ENCODE data around the gene SPOCK2.

DNA sequence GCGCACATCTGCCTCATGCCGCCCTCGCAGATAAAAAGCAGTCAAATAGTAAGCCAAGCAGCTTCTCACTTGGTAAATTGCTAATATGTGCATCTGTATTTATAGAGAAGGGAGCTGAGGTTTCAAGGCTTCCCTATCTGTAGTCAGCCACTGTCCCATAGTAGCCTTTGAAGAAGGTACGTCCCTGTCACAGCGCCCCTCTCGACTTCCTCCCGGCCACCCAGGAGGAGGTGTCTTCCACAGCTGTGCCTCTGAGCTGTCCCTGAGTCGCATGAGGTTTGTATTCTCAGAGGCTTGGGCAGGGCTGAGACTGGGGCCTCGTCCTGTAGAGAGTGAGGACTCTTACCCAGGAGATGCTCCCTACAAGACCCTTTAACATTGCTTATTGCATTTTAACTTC is 49.0 kb downstream of the SPOCK2 start:
- TF ChIP-seq SRF (IDR thresholded peaks at IDR 0.05; ENCODE audit: low read depth), result no peak
- no peak for TF ChIP-seq EGR1 (IDR thresholded peaks at IDR 0.05; ENCODE audit: low read depth)
